GM23248 (cell line): ENCODE measurements around the gene CUL9.

Experiments used
- EZH2 ChIP-seq: fragments of 200-600 bp; sonication (generic); IDR thresholded peaks from 2 replicates; pipeline ENCODE4 v1.6.1; 2018; ENCODE audit warnings: antibody characterized with exemption, mild to moderate bottlenecking; ENCODE audit not compliant: insufficient read depth, poor library complexity, severe bottlenecking
- EZH2phosphoT487 ChIP-seq: fragments of 200-600 bp; sonication (generic); IDR thresholded peaks from 2 replicates; pipeline ENCODE4 v1.6.1; 2018; ENCODE audit warnings: antibody characterized with exemption, moderate library complexity, mild to moderate bottlenecking, low read depth; ENCODE audit not compliant: insufficient read depth

- TF ChIP-seq EZH2phosphoT487 (no peak), EZH2 (no peak)
Measured at GRCh38 chr6:43143235-43144128, 38.5 kb upstream of the CUL9 start.
